NT2/D1 (cell line): ENCODE data around the gene CNGB1.

Experiments used
- SUZ12 ChIP-seq: IDR thresholded peaks from 2 replicates; pipeline ENCODE4 v1.6.1; 2011; ENCODE audit not compliant: insufficient read length, insufficient read depth; ENCODE audit errors: extremely low read depth
- YY1 ChIP-seq: IDR thresholded peaks from 2 replicates; pipeline ENCODE4 v1.6.1; 2011; ENCODE audit not compliant: insufficient read length, insufficient read depth

DNA sequence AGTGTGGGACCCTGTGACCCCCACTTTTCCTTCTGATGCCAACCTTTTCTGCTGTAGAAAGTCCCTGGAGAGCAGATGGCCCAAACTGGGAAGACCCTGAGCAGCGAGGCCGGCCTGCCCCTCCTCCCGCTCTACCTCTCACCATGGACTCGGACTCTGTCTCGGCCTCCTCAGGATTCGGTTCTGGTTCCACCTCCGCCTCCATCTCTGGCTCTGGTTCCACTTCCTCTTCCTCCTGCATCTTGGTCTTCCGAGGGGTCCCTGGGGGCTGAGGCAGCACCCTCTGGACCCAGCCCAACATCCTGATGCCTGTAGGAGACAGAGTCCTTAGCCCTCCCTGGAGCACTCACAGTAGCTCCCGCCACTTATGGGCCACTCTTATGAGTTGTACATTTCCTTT lies 3.9 kb downstream of the CNGB1 start:
- TF ChIP-seq YY1 (no peak), SUZ12 (no peak)
